Measurements from ENCODE around the gene DPP7. TPM values are rescaled to one million over a fixed set of nuclear protein-coding genes. Genes with fewer than 3 reads are reported as not detected.
"Not testable (repeated sequence)": the region's sequence is repeated elsewhere in the genome, so short reads cannot be mapped to it uniquely, and the experiment has no call there.

Gene DPP7
- total RNA-seq, 8 experiments from 2014 or later, result 14.2 to 233 (median 56.1) TPM

- H3K4me3 ChIP-seq, result no peak overlapping the region
- no peak overlapping the region for H3K27ac ChIP-seq
- in situ Hi-C loops (cut with MboI; ENCODE audit: low pct_unique_long_range_greater_than_20kb in 2 of 9, low sequenced_read_pairs in 9 of 9, unreplicated experiment in 9 of 9), result no loop called here
- H3K4me1 ChIP-seq (replicated peaks in 1 of 2), result peaks cover 0 to 5% of the 10 kb centered on the region in 2 donors
- 11 to 50% (median 15%) methylated on average over 1 to 3 of the region's 4 CpGs; no CpG with 5 or more reads in 4 of the 10 experiments for WGBS, 10 experiments
- no peak for ATAC-seq (replicated peaks in 6 of 8)
Observed at GRCh38 chr9:137143459-137143858, 28.9 kb upstream of the DPP7 start.

GRCh38 chr9:137141976-137142936 is 27.7 kb upstream of the DPP7 start:
- in situ Hi-C loops (cut with MboI; ENCODE audit: low pct_unique_long_range_greater_than_20kb in 2 of 9, low sequenced_read_pairs in 9 of 9, unreplicated experiment in 9 of 9), result no loop called here

GRCh38 chr9:137141050-137141810 is 26.7 kb upstream of the DPP7 start:
- no peak for ATAC-seq (replicated peaks in 6 of 8)
- peaks cover 10 to 12% of the 10 kb centered on the region in 2 donors for H3K4me1 ChIP-seq (replicated peaks in 1 of 2)
- H3K27ac ChIP-seq, result no peak overlapping the region
- in situ Hi-C loops (cut with MboI; ENCODE audit: low pct_unique_long_range_greater_than_20kb in 2 of 9, low sequenced_read_pairs in 9 of 9, unreplicated experiment in 9 of 9), result no loop called here
- no peak overlapping the region for H3K4me3 ChIP-seq
- WGBS, 10 experiments, result 30 to 100% (median 60%) methylated on average over 1 to 4 of the region's 17 CpGs; no CpG with 5 or more reads in 5 of the 10 experiments

More at GRCh38 chr9:137141976-137142936, 27.7 kb upstream of the DPP7 start:
- H3K27ac ChIP-seq, result no peak overlapping the region
- 14 to 100% (median 60%) methylated on average over 1 to 9 of the region's 24 CpGs; no CpG with 5 or more reads in 4 of the 10 experiments for WGBS, 10 experiments
- peaks cover 7 to 12% of the 10 kb centered on the region in 2 donors for H3K4me1 ChIP-seq (replicated peaks in 1 of 2)
- no peak overlapping the region for H3K4me3 ChIP-seq
- no peak for ATAC-seq (replicated peaks in 6 of 8)

GRCh38 chr9:137140151-137141012 is 25.8 kb upstream of the DPP7 start:
- H3K27ac ChIP-seq, result no peak overlapping the region
- peak overlapping the region in 2 of 5 donors; percentile 3 to 37 for H3K4me3 ChIP-seq
- in situ Hi-C loops (cut with MboI; ENCODE audit: low pct_unique_long_range_greater_than_20kb in 2 of 9, low sequenced_read_pairs in 9 of 9, unreplicated experiment in 9 of 9), result no loop called here
- peaks cover 10 to 12% of the 10 kb centered on the region in 2 donors for H3K4me1 ChIP-seq (replicated peaks in 1 of 2)
- ATAC-seq (replicated peaks in 6 of 8), result no peak
- 30 to 67% (median 50%) methylated on average over 1 to 9 of the region's 26 CpGs; no CpG with 5 or more reads in 4 of the 10 experiments for WGBS, 10 experiments

- 20 to 53% methylated on average over 2 to 3 of the region's 37 CpGs; no CpG with 5 or more reads in 8 of the 10 experiments for WGBS, 10 experiments
- Histone ChIP-seq H3K4me1 (replicated peaks in 1 of 2) (peaks cover 10 to 12% of the 10 kb centered on the region in 2 donors), H3K27ac (no peak overlapping the region), H3K4me3 (peak overlapping the region; percentile 12 to 37 (median 23))
- peak in 1 of 8 experiments; percentile 0 for ATAC-seq (replicated peaks in 6 of 8)
- in situ Hi-C loops (cut with MboI; ENCODE audit: low pct_unique_long_range_greater_than_20kb in 2 of 9, low sequenced_read_pairs in 9 of 9, unreplicated experiment in 9 of 9), result no loop called here
Observed at GRCh38 chr9:137139468-137140150, 25.1 kb upstream of the DPP7 start.

GRCh38 chr9:137138722-137139467 is 24.4 kb upstream of the DPP7 start, which contains the start of gene GRIN1:
TSS of gene GRIN1 (plus strand) at chr9:137139154. CDS start at chr9:137139487, 333 bp downstream.
- ATAC-seq (replicated peaks in 6 of 8), result peak; percentile 18 to 92 (median 38)
- H3K27ac ChIP-seq, result peak within 1 kb of the TSS in 1 of 2 donors; percentile 59
- 0 to 47% (median 30%) methylated on average over 3 to 13 of the region's 104 CpGs; no CpG with 5 or more reads in 7 of the 10 experiments for WGBS, 10 experiments
- peaks cover 10 to 12% of the 10 kb centered on the region in 2 donors for H3K4me1 ChIP-seq (replicated peaks in 1 of 2)
- in situ Hi-C loops (cut with MboI; ENCODE audit: low pct_unique_long_range_greater_than_20kb in 2 of 9, low sequenced_read_pairs in 9 of 9, unreplicated experiment in 9 of 9), result no loop called here
- peak within 1 kb of the TSS; percentile 12 to 37 (median 23) for H3K4me3 ChIP-seq

- ATAC-seq (replicated peaks in 6 of 8), result peak in 6 of 8 experiments; percentile 25 to 90 (median 86)
- Histone ChIP-seq H3K4me3 (peak overlapping the region; percentile 12 to 37 (median 23)), H3K27ac (peak overlapping the region in 1 of 2 donors; percentile 59), H3K4me1 (replicated peaks in 1 of 2) (peaks cover 10 to 12% of the 10 kb centered on the region in 2 donors)
- in situ Hi-C loops (cut with MboI; ENCODE audit: low pct_unique_long_range_greater_than_20kb in 2 of 9, low sequenced_read_pairs in 9 of 9, unreplicated experiment in 9 of 9), result no loop called here
- WGBS, 10 experiments, result 0 to 41% (median 20%) methylated on average over 1 to 8 of the region's 25 CpGs; no CpG with 5 or more reads in 5 of the 10 experiments
Observed at GRCh38 chr9:137138058-137138721, 23.7 kb upstream of the DPP7 start.

- WGBS, 10 experiments, result 37 to 71% (median 67%) methylated on average over 1 to 9 of the region's 23 CpGs; no CpG with 5 or more reads in 4 of the 10 experiments
Observed at GRCh38 chr9:137136881-137137607, 22.5 kb upstream of the DPP7 start.

GRCh38 chr9:137136261-137136880 is 21.8 kb upstream of the DPP7 start:
- peak in 3 of 8 experiments; percentile 47 to 86 (median 83) for ATAC-seq (replicated peaks in 6 of 8)
- Histone ChIP-seq H3K4me1 (replicated peaks in 1 of 2) (peaks cover 10 to 12% of the 10 kb centered on the region in 2 donors), H3K27ac (no peak overlapping the region), H3K4me3 (no peak overlapping the region)
- in situ Hi-C loops (cut with MboI; ENCODE audit: low pct_unique_long_range_greater_than_20kb in 2 of 9, low sequenced_read_pairs in 9 of 9, unreplicated experiment in 9 of 9), result no loop called here
- WGBS, 10 experiments, result 12 to 80% (median 67%) methylated on average over 1 to 4 of the region's 27 CpGs; no CpG with 5 or more reads in 7 of the 10 experiments

More at GRCh38 chr9:137136881-137137607, 22.5 kb upstream of the DPP7 start:
- H3K27ac ChIP-seq, result no peak overlapping the region
- H3K4me3 ChIP-seq, result no peak overlapping the region
- in situ Hi-C loops (cut with MboI; ENCODE audit: low pct_unique_long_range_greater_than_20kb in 2 of 9, low sequenced_read_pairs in 9 of 9, unreplicated experiment in 9 of 9), result no loop called here
- peaks cover 10 to 12% of the 10 kb centered on the region in 2 donors for H3K4me1 ChIP-seq (replicated peaks in 1 of 2)
- peak in 2 of 8 experiments; percentile 10 to 13 for ATAC-seq (replicated peaks in 6 of 8)

GRCh38 chr9:137135154-137135553 is 20.6 kb upstream of the DPP7 start:
- ATAC-seq (replicated peaks in 6 of 8); in situ Hi-C loops (cut with MboI; ENCODE audit: low pct_unique_long_range_greater_than_20kb in 2 of 9, low sequenced_read_pairs in 9 of 9, unreplicated experiment in 9 of 9); H3K27ac ChIP-seq; H3K4me3 ChIP-seq: not testable (repeated sequence)
- 38 to 75% (median 58%) methylated on average over 1 to 4 of the region's 9 CpGs; no CpG with 5 or more reads in 5 of the 10 experiments for WGBS, 10 experiments
- H3K4me1 ChIP-seq (replicated peaks in 1 of 2), result peaks cover 13 to 16% of the 10 kb centered on the region in 2 donors
